Left lobe of liver (tissue), 2 donors: ENCODE measurements around the gene JCAD. TPM values are rescaled to one million over a fixed set of nuclear protein-coding genes. Genes with fewer than 3 reads are reported as not detected.
"Not testable (repeated sequence)": the region's sequence is repeated elsewhere in the genome, so short reads cannot be mapped to it uniquely, and the experiment has no call there.

Experiments
- ATAC-seq: fragments of 200-7000 bp; cut with Tn5 transposase; one replicate; pipeline ENCODE4 v1.9.1; 2020; ENCODE audit warnings: mild to moderate bottlenecking, moderate library complexity
- DNase-seq: peaks from one replicate; pipeline ENCODE4 v3.0.0-alpha.2; 2020; ENCODE audit warnings: low spot score
- total RNA-seq: library from RNA; stranded (reverse); gene quantifications from one replicate; pipeline ENCODE4 v1.2.1, GENCODE V29; 2021
- donor health status: DM: no; HTN: no; CAD: no; lungs with moderate emphysema.
- donor health status: DM: no; HTN: yes; CAD: no.

Gene JCAD
- total RNA-seq, 1 donor from 2014 or later = 4.2 TPM

DNA sequence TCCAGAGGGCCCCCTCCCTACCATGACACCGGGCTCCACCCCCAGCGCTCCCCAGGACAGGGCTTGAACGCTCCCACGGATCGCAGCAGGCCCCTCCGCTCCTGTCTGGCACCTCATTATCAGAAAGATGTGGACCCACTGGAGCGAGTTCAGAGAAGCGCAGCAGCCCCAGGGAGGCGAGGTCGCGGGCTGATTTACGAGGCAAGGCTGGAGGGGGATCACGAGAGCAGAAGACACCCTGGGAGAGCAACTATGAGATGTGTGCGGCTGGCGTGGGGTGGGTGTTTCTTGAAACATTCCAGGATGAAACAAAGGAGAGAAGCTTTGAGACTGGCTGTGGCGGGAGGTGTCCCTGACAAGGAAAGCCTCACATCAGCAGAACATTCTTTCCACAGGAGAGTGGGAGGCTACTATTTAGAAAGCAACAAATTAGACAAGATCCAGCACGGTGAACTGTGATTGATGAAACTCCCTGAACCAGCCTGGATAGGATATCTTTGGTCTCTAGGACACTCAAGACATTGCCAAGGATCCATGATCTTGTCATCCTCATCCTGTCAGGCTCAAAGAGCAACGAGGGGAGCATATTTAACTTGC is 66.0 kb downstream of the JCAD start:
- no peak for ATAC-seq
- DNase-seq = no peak

DNA sequence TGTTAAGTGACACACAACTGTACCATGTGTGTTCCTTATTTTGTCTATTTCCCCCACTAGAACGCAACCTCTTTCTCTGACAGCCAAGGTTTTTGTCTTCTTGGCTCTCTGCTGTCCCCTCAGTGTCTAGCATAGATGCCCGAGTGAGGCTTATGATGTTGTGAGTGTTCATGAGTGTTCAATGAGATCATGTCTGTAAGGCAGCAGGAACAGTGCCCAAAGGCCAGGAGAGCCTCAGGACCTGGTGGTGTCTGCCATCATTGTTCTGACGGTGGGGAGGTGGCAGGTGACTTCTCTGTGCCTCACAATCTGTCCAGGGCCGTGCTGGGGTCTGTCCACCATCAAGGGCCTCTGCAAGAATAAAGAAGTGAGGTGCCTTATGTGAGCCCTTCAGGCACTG is 66.5 kb downstream of the JCAD start:
- ATAC-seq = no peak

DNA sequence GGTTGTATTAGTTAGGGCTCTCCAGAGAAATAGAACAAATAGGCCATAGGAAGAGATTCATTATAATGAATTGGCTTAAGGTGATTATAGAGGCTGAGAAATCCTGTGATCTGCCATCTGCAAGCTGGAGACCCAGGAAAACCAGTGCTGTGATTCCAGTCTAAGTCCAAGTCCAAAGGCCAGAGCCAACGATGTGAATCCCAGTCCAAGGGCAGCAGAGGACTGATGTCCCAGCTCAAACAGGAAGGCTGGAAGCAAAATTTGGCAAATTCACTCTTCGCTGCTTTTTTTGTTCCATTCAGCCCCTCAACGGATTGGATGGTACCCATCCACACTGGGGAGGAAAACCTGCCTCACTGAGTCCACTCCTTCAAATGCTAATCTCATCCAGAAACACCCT is 68.0 kb downstream of the JCAD start:
- no peak for DNase-seq
- peak; percentile 80 for ATAC-seq

More for the DNA sequence above, 66.5 kb downstream of the JCAD start:
- DNase-seq = no peak

DNA sequence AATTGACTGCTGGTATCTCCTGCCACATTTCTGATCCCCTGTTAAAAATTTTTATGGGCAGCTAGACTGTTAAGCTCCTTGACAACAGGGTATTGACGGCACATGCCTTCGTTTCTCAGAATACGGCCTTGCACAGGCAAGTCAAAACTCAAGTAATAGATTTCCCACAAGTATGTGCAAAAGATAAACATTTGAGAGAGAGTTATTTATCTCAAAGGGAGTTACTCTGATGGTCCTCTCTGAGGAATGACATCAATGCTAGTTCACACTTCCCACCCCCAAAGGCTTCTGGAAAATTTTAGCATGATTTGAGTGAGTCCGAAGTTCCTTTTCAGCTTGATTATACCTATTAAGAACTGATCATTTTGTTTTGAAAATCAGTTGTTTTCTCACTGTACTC is 71.9 kb downstream of the JCAD start:
- DNase-seq = no peak
- ATAC-seq = no peak

DNA sequence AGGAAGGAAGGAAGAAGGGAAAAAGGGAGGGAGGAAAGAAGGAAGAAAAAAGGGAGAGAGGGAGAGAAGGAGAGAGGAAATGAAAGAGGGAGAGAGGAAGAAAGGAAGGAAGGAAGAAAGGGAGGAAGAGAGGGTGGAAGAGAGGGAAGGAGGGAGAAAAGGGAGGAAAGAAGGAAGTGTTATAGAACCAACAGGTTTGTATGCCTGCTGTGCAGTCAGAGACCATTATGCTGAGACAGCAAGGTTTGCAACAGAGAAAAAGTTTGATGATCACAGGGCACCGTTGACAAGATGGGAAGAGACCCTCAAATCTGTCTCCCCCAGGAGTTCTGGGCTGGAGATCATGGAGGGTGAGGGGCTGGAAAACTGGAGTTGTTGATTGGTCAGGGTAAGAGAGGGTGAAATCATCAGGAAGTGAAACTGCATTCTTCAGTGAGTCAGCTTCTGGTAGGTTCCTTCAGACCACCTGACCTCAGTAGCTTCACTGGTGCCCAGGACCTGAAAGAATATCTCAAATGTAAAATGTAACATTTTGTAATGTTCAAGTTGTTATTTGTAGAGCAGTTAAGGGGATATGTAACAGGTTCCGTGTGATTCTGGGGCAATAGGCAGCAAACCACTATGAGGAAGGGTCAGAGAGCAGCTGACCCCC is 76.3 kb downstream of the JCAD start:
- DNase-seq = no peak
- ATAC-seq = no peak

DNA sequence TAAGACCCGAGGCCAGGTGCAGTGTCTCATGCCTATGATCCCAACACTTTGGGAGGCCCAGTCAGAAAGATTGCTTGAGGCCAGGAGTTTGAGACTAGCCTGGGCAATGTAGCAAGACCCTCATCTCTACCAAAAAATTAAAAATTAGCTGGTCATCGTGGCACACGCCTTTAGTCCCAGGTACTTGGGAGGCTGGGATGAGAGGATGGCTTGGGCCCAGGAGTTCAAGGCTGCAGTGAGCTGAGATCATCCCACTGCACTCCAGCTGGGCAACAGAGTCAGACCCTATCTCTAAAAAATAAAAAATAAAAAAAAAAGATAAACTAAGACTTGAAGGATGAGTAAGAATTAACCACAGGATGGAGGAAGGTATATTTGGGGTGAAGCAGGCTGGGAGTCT is 77.9 kb downstream of the JCAD start:
- DNase-seq (no peak), ATAC-seq (no peak)

DNA sequence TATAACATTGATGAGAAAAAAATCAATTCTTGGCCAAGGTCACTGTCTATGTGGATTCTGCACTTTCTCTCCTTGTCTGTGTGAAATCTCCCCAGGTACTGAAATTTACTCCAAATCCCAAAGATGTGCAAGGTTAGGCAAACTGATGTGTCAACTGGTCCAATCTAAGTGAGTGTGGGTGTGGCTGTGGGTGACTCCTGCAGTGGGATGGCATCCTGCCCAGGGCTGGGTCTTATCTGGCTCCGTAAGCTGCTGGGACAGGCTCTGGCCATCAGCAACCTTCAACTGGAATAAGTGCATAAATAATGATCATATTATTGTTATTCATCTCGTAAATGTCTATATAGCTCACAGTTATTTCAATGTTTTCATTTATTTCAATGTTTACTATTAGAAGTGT is 79.3 kb downstream of the JCAD start:
- no peak for ATAC-seq

DNA sequence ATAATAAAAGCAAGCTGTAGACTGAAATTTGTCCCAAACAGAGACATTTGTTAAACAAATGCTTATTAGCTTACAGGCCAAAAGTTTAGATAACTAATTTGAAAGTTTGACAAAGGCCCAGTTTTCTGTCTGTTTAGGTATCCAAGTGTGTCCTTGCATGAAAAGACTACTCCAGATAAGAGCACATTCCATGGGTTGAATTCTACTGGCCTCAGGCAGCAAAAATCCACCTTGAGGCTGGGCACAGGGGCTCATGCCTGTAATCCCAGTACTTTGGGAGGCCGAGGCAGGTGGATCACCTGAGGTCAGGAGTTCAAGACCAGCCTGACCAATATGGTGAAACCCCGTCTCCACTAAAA is 80.0 kb downstream of the JCAD start:
- ATAC-seq, DNase-seq: not testable (repeated sequence)

More for the DNA sequence above, 79.3 kb downstream of the JCAD start:
- no peak for DNase-seq

DNA sequence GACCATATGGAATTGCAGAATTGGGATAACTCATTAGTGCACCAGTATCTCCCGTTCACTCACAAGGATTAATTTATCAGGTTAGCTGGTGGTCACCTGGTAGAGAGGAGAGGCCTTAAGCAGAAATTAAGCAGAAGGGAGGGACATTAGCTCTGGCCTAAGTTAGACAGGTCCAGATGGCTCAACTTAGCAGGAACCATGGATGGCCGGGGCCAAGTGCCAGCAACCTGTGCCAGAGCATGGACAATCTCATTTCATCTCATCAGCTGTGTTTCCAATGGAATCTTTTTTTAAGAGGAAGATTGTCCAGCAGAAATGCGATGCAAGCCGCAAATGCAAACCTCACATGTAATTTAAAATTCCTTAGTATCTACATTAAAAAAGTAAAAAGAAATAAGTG is 82.2 kb downstream of the JCAD start:
- DNase-seq = no peak
- ATAC-seq = no peak

DNA sequence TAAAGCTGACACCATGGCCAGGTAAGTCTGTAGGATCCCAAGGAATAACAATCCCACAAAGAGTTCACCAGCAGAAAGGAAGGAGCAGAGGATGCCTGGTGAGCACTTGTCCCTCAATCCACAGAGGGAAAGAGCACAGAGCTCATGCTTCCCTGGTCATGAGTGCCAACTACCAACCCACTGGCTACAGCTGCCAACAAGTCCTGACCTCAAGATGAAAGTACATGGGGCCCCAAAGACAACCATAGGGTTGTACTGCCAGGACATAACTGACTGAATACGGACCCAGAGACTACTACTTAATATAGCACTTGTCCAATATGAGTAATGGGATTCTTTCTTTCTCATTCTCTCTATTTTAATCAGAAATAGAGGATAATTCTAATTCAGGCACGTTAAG is 83.3 kb downstream of the JCAD start:
- peak; percentile 73 for ATAC-seq

DNA sequence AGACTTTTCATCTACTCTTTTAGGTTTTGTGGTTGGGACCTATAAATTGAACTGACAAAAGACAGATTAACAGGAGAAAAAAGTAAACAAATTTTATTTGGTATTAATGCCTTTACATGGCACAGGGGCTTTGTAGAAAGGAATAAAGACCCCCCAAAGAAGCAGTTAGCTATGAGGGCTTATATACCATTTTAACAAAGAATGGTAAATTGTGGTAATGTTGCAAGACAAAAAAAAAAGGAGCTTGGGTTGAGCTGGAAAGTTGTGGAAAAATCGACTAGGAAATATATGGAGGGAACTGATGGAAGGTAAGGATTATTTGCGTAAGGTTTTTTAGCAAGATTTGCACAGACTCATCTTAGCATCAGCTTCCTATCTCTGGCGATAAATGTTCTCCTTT is 84.6 kb downstream of the JCAD start:
- DNase-seq (no peak), ATAC-seq (no peak)

More for the DNA sequence above, 83.3 kb downstream of the JCAD start:
- DNase-seq = no peak

DNA sequence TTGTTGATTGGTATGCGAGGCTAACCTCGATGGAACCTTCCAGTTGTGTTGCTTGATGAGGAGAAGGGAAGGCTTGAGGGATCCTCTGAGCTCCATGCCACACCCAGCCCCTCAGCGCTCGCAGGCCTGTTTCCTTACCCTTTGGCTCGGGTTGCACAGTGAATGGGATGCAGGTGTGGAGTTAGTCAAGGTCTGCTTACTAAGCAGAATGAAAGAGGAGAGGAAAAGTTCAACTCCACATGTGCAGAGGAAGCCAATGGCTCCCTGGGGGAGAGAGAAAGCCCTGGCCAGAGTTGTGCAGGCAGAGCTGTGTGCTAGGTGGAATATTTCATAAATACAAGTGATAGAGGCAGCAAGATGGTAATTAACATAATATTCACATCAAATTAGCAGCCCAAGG is 85.5 kb downstream of the JCAD start:
- DNase-seq (no peak), ATAC-seq (no peak)

DNA sequence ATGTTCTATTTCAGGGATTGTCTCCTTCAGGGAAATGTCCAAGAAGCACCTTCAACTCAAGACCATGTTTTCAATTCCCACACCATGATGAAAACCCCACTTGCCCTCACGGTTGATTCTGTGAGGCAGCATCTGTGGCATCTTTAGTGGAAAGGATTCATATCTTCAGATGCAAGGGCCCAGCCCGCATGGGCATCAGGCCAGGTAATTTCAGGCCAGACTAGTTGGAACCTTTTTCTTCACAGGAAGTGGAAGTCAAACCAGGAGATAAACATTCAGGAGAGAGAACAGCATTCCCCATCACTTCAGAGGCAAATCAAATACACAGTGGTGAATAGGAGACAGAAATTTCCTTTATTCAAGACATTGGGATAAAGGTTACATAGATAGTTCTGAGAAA is 88.8 kb downstream of the JCAD start:
- ATAC-seq = no peak
- no peak for DNase-seq

DNA sequence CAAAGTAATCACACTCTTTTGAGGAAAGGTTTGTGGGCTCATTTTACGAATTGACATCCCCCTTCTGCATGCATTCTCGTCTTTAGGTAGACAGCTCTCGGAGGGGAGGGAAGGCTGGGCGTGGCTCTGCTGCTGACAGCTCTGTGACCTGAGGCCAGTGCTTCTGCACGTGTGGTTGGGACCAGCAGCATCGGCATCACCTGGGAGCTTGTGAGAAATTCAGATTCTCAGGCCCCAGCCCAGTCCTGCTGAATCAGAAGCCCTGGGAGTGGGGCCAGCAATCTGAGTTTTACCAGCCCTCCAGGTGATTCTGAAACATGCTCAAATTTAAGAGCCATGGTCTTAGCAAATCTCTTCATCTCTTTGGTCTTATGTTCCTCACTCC is 89.4 kb downstream of the JCAD start:
- DNase-seq = no peak
- no peak for ATAC-seq

DNA sequence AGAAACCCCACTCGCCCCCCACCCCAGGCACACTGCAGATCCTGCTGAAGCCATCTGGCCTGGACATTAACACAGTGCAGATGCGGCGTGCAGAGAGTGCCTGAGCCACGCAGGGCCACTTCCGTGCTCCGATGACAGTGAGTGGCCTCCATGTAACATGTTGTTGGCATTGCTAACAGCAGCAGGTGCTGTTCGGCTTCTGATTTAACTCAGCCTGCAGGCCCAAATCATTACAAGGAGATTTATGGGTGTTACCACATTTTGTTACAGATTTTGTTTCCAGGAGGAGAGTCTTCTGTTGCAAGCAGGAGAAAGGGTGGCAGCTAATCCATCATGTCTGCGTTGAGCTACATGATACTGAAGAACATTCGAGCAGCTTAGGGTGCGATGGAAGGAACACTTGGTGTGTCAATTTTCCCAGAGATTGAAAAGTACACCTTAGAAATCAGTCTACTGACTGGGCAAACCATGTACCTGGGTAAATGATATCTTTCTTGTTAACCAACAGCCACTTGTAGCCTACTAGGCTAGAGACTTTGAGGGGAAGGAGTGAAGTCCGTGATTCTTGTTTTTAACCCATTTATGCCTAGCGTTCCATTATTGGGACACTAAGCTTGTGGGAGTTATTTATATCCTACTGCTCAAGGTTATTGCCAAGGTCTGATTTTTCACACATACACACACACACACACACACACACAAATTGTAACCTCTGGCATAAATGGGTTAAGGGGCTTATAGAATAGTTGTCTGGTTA is 90.0 kb downstream of the JCAD start:
- ATAC-seq = no peak
- DNase-seq = no peak

DNA sequence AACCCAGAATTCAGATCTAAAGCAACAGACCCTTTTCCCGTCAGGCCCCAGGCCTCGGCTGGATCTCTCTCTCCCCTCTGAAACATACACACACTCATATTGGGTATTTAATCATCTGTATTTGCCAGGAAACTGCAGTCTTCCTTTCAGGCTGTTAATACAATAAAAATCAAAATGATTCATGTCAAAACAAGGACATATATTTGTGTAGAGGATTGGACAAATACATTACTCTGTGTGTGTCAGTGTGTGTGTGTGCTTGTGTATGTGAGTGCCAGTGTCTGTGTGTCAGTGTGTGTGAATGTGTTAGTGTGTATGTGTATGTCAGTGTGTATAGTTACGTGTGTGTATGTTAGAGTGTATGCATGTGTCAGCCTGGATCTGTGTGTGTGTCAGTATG is 90.8 kb downstream of the JCAD start:
- ATAC-seq = no peak

DNA sequence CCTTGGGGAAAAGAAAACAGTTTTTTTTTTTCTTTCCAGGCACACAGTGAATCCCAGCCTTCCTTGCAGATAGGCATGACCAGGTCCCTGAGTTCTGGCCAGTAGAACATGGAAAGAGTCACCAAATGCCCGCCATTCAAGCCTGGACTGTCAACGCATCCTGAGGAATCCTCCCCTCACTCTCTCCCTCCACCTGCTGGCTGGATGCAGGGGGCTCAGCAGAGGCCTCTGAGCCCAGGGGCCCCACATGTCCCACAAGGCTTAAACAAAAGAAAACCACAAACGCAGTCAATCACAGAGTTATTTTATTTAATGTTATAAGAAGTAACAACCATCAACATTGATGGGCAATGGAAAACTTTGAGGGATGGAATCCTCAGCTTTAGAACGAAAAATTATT is 93.1 kb downstream of the JCAD start:
- DNase-seq = no peak
- ATAC-seq = no peak

More for the DNA sequence above, 90.8 kb downstream of the JCAD start:
- no peak for DNase-seq
